Measurements from ENCODE around the gene DNAJC16. TPM values are rescaled to one million over a fixed set of nuclear protein-coding genes. Genes with fewer than 3 reads are reported as not detected.
"Not testable (repeated sequence)": the region's sequence is repeated elsewhere in the genome, so short reads cannot be mapped to it uniquely, and the experiment has no call there.

DNAJC16 gene
- total RNA-seq, 3 donors from 2014 or later (not counting 1 experiment from before 2014, with no cell fraction given) = 18.6 to 22.8 (median 18.7) TPM

- Histone ChIP-seq H3K27me3 (ENCODE audit: control insufficient read depth, insufficient read depth, low read length) (no peaks in the 10 kb centered on the region), H3K36me3 (ENCODE audit: control insufficient read depth, insufficient read depth, low read length) (peaks cover 10% of the 10 kb centered on the region), H3K27ac (ENCODE audit: low read length) (no peak overlapping the region), H3K4me3 (ENCODE audit: low read length) (no peak overlapping the region), H3K9me3 (ENCODE audit: control insufficient read depth, insufficient read depth, low read length) (no peaks in the 10 kb centered on the region), H3K4me1 (ENCODE audit: control insufficient read depth, insufficient read depth, low read length) (no peaks in the 10 kb centered on the region)
- intact Hi-C loops (cut with micrococcal nuclease) = no loop called here
- TF ChIP-seq, protein P1, sequence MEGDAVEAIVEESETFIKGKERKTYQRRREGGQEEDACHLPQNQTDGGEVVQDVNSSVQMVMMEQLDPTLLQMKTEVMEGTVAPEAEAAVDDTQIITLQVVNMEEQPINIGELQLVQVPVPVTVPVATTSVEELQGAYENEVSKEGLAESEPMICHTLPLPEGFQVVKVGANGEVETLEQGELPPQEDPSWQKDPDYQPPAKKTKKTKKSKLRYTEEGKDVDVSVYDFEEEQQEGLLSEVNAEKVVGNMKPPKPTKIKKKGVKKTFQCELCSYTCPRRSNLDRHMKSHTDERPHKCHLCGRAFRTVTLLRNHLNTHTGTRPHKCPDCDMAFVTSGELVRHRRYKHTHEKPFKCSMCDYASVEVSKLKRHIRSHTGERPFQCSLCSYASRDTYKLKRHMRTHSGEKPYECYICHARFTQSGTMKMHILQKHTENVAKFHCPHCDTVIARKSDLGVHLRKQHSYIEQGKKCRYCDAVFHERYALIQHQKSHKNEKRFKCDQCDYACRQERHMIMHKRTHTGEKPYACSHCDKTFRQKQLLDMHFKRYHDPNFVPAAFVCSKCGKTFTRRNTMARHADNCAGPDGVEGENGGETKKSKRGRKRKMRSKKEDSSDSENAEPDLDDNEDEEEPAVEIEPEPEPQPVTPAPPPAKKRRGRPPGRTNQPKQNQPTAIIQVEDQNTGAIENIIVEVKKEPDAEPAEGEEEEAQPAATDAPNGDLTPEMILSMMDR (IDR thresholded peaks at IDR 0.05) = no peak
- no peak for DNase-seq
- Mint-ChIP-seq H3K27me3 (ENCODE audit: low read depth in 2 of 2) (no peaks in the 10 kb centered on the region), H3K36me3 (peaks cover 12% of the 10 kb centered on the region), H3K9me3 (no peaks in the 10 kb centered on the region), H3K27ac (peak overlapping the region in 1 of 2 donors; percentile 47), H3K4me1 (peaks cover 13% of the 10 kb centered on the region in 2 donors), H3K4me3 (no peak overlapping the region)
- WGBS (ENCODE audit: insufficient coverage) = 10% methylated on average over 1 of the region's 2 CpGs
- no peak for ATAC-seq
These were observed 11.5 kb upstream of the DNAJC16 start for GRCh38 chr1:15515022-15515663.

GRCh38 chr1:15519625-15520024 is 7.0 kb upstream of the DNAJC16 start:
- H3K27ac ChIP-seq (ENCODE audit: low read length) = no peak overlapping the region
- H3K4me3 Mint-ChIP-seq = no peak overlapping the region
- intact Hi-C loops (cut with micrococcal nuclease) = no loop called here
- 100% methylated on average over 3 of the region's 3 CpGs for WGBS (ENCODE audit: insufficient coverage)
- H3K4me1 ChIP-seq (ENCODE audit: control insufficient read depth, insufficient read depth, low read length) = peaks cover 10% of the 10 kb centered on the region
- H3K9me3 Mint-ChIP-seq = no peaks in the 10 kb centered on the region
- peaks cover 2% of the 10 kb centered on the region for H3K36me3 ChIP-seq (ENCODE audit: control insufficient read depth, insufficient read depth, low read length)
- H3K27ac Mint-ChIP-seq = no peak overlapping the region
- DNase-seq (no peak), ATAC-seq (no peak)
- H3K4me1 Mint-ChIP-seq = peaks cover 16 to 21% of the 10 kb centered on the region in 2 donors
- TF ChIP-seq, protein P1 (IDR thresholded peaks at IDR 0.05) = no peak
- H3K9me3 ChIP-seq (ENCODE audit: control insufficient read depth, insufficient read depth, low read length) = no peaks in the 10 kb centered on the region
- H3K36me3 Mint-ChIP-seq = peaks cover 12% of the 10 kb centered on the region
- no peaks in the 10 kb centered on the region for H3K27me3 Mint-ChIP-seq (ENCODE audit: low read depth in 2 of 2)
- no peaks in the 10 kb centered on the region for H3K27me3 ChIP-seq (ENCODE audit: control insufficient read depth, insufficient read depth, low read length)
- H3K4me3 ChIP-seq (ENCODE audit: low read length) = no peak overlapping the region

DNA sequence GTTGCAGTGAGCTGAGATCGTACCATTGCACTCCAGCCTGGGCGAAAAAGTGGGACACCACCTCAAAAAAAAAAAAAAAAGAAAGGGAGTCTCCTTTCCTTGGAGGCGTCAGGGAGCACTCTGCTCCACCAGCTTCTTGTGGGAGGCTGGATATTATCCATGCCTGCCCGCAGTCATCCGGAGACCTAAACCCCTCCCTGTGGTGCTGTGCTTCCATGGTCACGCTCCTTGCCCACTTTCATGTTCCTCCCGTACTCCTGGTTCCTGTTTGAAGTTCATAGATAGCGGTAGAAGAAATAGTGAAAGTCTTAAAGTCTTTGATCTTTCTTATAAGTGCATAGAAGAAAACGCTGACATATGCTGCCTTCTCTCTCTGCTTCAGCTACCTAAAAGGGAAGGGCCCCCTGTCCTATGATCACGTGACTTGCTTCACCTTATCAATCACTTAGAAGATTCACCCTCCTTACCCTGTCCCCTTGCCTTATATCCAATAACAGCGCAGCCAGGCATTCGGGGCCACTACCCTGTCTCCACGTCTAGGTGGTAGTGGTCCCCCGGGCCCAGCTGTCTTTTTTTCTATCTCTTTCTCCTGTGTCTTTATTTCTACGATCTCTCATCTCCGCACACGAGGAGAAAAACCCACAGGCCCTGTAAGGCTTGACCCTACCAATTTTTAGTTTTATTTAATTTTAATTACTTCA is 5.3 kb upstream of the DNAJC16 start:
- DNase-seq; H3K27me3 ChIP-seq (ENCODE audit: control insufficient read depth, insufficient read depth, low read length); H3K4me3 ChIP-seq (ENCODE audit: low read length); H3K9me3 Mint-ChIP-seq; H3K4me3 Mint-ChIP-seq; H3K27ac Mint-ChIP-seq; H3K36me3 ChIP-seq (ENCODE audit: control insufficient read depth, insufficient read depth, low read length); H3K27me3 Mint-ChIP-seq (ENCODE audit: low read depth in 2 of 2); ATAC-seq; intact Hi-C loops (cut with micrococcal nuclease); H3K27ac ChIP-seq (ENCODE audit: low read length); H3K9me3 ChIP-seq (ENCODE audit: control insufficient read depth, insufficient read depth, low read length): not testable (repeated sequence)
- Mint-ChIP-seq H3K4me1 (peaks cover 24 to 31% of the 10 kb centered on the region in 2 donors), H3K36me3 (peaks cover 12% of the 10 kb centered on the region)
- 89% methylated on average over 15 of the region's 17 CpGs for WGBS (ENCODE audit: insufficient coverage)
- H3K4me1 ChIP-seq (ENCODE audit: control insufficient read depth, insufficient read depth, low read length) = peaks cover 23% of the 10 kb centered on the region

DNA sequence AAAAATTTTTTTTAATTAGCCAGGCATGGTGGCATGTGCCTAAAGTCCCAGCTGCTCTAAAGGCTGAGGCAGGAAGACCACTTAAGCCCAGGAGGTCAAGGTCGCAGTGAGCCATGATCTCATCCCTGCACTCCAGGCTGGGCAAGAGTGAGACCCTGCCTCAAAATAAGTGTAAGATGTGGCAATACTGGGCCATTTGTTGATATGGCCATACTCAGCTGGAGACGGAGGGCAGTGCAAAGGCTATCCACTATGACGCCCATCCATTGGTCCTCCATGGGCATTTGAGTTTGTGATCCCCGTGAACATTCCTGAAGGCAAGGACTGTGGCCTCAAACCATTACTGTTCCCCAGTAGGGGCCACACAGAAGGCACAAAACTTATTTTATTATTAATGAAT is 4.1 kb upstream of the DNAJC16 start:
- H3K9me3 Mint-ChIP-seq = no peaks in the 10 kb centered on the region
- H3K27me3 ChIP-seq (ENCODE audit: control insufficient read depth, insufficient read depth, low read length) = no peaks in the 10 kb centered on the region
- H3K36me3 ChIP-seq (ENCODE audit: control insufficient read depth, insufficient read depth, low read length) = no peaks in the 10 kb centered on the region
- intact Hi-C loops (cut with micrococcal nuclease) = no loop called here
- H3K4me1 Mint-ChIP-seq = peaks cover 32 to 41% of the 10 kb centered on the region in 2 donors
- peaks cover under 1% of the 10 kb centered on the region for H3K36me3 Mint-ChIP-seq
- peak in 1 of 2 donors; percentile 16 for DNase-seq
- TF ChIP-seq, protein P1 (IDR thresholded peaks at IDR 0.05) = no peak
- no peaks in the 10 kb centered on the region for H3K27me3 Mint-ChIP-seq (ENCODE audit: low read depth in 2 of 2)
- H3K27ac Mint-ChIP-seq = no peak overlapping the region
- 98% methylated on average over 4 of the region's 4 CpGs for WGBS (ENCODE audit: insufficient coverage)
- H3K9me3 ChIP-seq (ENCODE audit: control insufficient read depth, insufficient read depth, low read length) = no peaks in the 10 kb centered on the region
- H3K27ac ChIP-seq (ENCODE audit: low read length) = no peak overlapping the region
- peaks cover 30% of the 10 kb centered on the region for H3K4me1 ChIP-seq (ENCODE audit: control insufficient read depth, insufficient read depth, low read length)
- H3K4me3 ChIP-seq (ENCODE audit: low read length) = no peak overlapping the region
- ATAC-seq = no peak
- no peak overlapping the region for H3K4me3 Mint-ChIP-seq

All from natural killer cell (primary cell).